Esophagus muscularis mucosa (tissue), 3 donors: ENCODE measurements around the gene TCTN1.

Experiments
- CTCF ChIP-seq, 3 experiments: fragments of 200-600 bp in 2 of 3; fragments of 450-650 bp in 1 of 3; sonication (generic) in 2 of 3; IDR thresholded peaks; one replicate each; pipeline ENCODE4 v1.5.1; 2017 to 2019; ENCODE audit warnings: antibody characterized with exemption in 3 of 3, mild to moderate bottlenecking in 2 of 3, moderate library complexity in 1 of 3
- POLR2A ChIP-seq: fragments of 450-650 bp; IDR thresholded peaks from one replicate; pipeline ENCODE4 v1.6.1; 2017; ENCODE audit warnings: antibody characterized with exemption, moderate library complexity, mild to moderate bottlenecking, low read depth

GRCh38 chr12:110577864-110578693, 35.9 kb upstream of the TCTN1 start:
- no peak for TF ChIP-seq CTCF (IDR thresholded peaks at IDR 0.05)
- TF ChIP-seq POLR2A: no peak
